SIG-M5 treated with dmso at 0.1 percent for 504 hours (cell line): ENCODE measurements around the gene ZNF79.

Source experiments
- DNase-seq: peaks from one replicate; lab custom pipeline; 2025; ENCODE audit not compliant: unreplicated experiment; lab: John Stamatoyannopoulos, UW

The ZNF79 gene

GRCh38 chr9:127492616-127493015 is 68.4 kb downstream of the ZNF79 start:
- no peak for DNase-seq

DNA sequence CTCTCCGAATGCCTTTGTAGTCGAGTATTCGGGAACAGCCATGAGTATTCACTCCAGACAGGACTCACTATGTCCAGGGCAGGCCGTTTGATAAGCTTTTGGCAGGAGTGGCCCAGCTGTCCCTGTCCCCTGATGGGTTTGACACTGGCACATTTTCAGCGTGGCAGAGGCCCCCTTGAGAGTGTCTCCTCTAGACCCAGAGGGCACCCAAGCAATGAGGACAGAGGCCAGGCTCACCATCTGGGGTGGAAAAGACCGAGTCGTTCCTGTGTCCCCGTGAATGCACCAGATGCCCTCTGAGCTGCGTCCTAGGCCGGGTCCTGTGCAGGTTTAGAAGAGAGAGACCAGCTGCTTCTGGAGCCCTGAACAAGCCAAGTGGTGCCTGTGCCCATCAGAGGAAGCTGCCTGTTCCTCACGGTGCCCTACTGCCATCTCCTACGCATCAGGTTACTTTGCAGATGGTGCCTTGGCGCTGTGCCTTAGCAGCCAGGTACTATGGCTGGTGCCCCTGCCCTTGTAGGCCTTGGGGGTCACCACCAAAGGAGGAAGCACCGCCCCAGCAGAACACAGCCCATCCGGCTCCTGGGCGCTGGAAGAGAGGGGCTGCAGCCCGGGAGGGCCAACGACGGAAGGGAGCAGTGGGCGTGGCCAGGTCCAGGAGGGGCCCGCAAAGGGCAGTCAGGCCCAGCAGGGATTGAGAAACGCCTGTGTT is 69.6 kb downstream of the ZNF79 start:
- no peak for DNase-seq

DNA sequence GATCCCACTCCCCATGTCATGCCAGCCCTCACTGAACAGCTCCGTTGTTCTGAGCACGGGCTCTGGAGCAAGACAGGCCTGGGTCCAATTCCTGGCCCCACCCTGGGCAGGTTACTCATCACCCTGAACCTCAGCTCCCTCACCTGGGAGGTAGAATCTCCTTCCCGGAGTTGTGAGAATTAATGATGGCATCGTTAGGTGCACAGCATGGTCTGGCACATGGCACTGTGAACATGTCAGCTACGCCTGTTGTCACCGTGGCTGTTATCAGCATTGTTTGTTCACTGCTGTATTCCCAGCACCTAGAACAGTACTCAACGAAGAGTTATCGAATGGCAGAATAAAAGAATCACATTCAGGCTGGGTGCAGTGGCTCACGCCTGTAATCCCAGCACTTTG is 70.1 kb downstream of the ZNF79 start:
- DNase-seq: no peak
